HepG2 (cell line): Measurements from ENCODE around the gene FAM131A. TPM values are rescaled to one million over a fixed set of nuclear protein-coding genes. Genes with fewer than 3 reads are reported as not detected.

Experiments used
- ADNP ChIP-seq: sonication (generic); formaldehyde crosslinking; IDR thresholded peaks from 2 replicates; pipeline ENCODE4 v1.4.0; 2020; ENCODE audit warnings: missing genetic modification reagents
- CC2D1A ChIP-seq: sonication (generic); formaldehyde crosslinking; IDR thresholded peaks from 2 replicates; pipeline ENCODE4 v1.8.1; 2023; ENCODE audit warnings: mild to moderate bottlenecking, missing genetic modification reagents
- GABPA ChIP-seq, 2 experiments: IDR thresholded peaks; 2 replicates each; pipeline ENCODE4 v1.6.1; 2011 to 2016; ENCODE audit warnings: low read depth in 2 of 2, low read length in 1 of 2, missing biosample characterization in 1 of 2, missing genetic modification characterization in 1 of 2
- MTF2 ChIP-seq: sonication (generic); formaldehyde crosslinking; IDR thresholded peaks from 2 replicates; pipeline ENCODE4 v1.5.0; 2020; ENCODE audit warnings: missing genetic modification reagents, borderline replicate concordance
- MYNN ChIP-seq: sonication (generic); formaldehyde crosslinking; IDR thresholded peaks from 2 replicates; pipeline ENCODE4 v1.4.0; 2020; ENCODE audit warnings: mild to moderate bottlenecking, low read depth, missing genetic modification reagents
- NR3C1 ChIP-seq: sonication (generic); formaldehyde crosslinking; IDR thresholded peaks from 2 replicates; pipeline ENCODE4 v1.4.0; 2020; ENCODE audit warnings: missing genetic modification reagents
- PITX1 ChIP-seq: sonication (generic); formaldehyde crosslinking; IDR thresholded peaks from 2 replicates; pipeline ENCODE4 v1.5.1; 2020; ENCODE audit warnings: mild to moderate bottlenecking, missing genetic modification reagents
- PTBP1 ChIP-seq: fragments of 200-400 bp; formaldehyde crosslinking; IDR thresholded peaks from 2 replicates; pipeline ENCODE4 v1.6.1; 2018; ENCODE audit warnings: low read length, low read depth; ENCODE audit not compliant: poor library complexity, severe bottlenecking
- TCF7 ChIP-seq: sonication (generic); IDR thresholded peaks from 2 replicates; pipeline ENCODE4 v1.6.1; 2016; ENCODE audit warnings: antibody characterized with exemption, low read depth
- TOE1 ChIP-seq: sonication (generic); formaldehyde crosslinking; IDR thresholded peaks from 2 replicates; pipeline ENCODE4 v1.4.0; 2020; ENCODE audit warnings: mild to moderate bottlenecking, missing genetic modification reagents
- ZFP82 ChIP-seq: sonication (generic); formaldehyde crosslinking; IDR thresholded peaks from 2 replicates; pipeline ENCODE4 v1.5.1; 2020; ENCODE audit warnings: mild to moderate bottlenecking, missing genetic modification reagents, borderline replicate concordance
- ZNF460 ChIP-seq: sonication (generic); formaldehyde crosslinking; IDR thresholded peaks from 2 replicates; pipeline ENCODE4 v1.5.1; 2020; ENCODE audit warnings: missing genetic modification reagents, mild to moderate bottlenecking, borderline replicate concordance
- ZNF703 ChIP-seq: sonication (generic); formaldehyde crosslinking; IDR thresholded peaks from 2 replicates; pipeline ENCODE4 v1.5.1; 2020; ENCODE audit warnings: missing genetic modification reagents, mild to moderate bottlenecking, moderate library complexity, borderline replicate concordance
- ZSCAN12 ChIP-seq: sonication (generic); formaldehyde crosslinking; IDR thresholded peaks from 2 replicates; pipeline ENCODE4 v1.9.0; 2021; ENCODE audit warnings: mild to moderate bottlenecking, missing genetic modification reagents
- polyA plus RNA-seq, 8 experiments: library from polyadenylated mRNA; depleted of rRNA in 3 of 8; stranded (reverse) in 7 of 8; unstranded in 1 of 8; fragments of >200 nt; fragmentation: Illumina TruSeq in 4 of 8; extraction: Trizol in 4 of 8; gene quantifications; 2 replicates each; pipeline versions ENCODE4 v1.2.1 to v1.2.3, GENCODE V29; 2011 to 2016; ENCODE audit warnings: low read depth in 4 of 8, missing spikeins in 1 of 8, mixed read lengths in 1 of 8; ENCODE audit not compliant: insufficient read depth in 1 of 8
- total RNA-seq, 5 experiments: library from RNA; depleted of rRNA; stranded (reverse); fragments of >200 nt; fragmentation: Illumina TruSeq; extraction: Trizol; gene quantifications; 2 replicates each; pipeline ENCODE4 v1.2.3, GENCODE V29; 2016; ENCODE audit warnings: low read depth in 1 of 5
- TF ChIP-seq, protein P1 (sequence below): sonication (generic); formaldehyde crosslinking; IDR thresholded peaks from 2 replicates; pipeline ENCODE4 v1.5.1; 2020; ENCODE audit warnings: mild to moderate bottlenecking, missing genetic modification reagents, moderate library complexity
- TF ChIP-seq, protein P2 (sequence below): sonication (generic); formaldehyde crosslinking; IDR thresholded peaks from 2 replicates; pipeline ENCODE4 v1.5.0; 2020; ENCODE audit warnings: missing genetic modification reagents, mild to moderate bottlenecking, borderline replicate concordance
- TF ChIP-seq, protein P3 (sequence below): sonication (generic); formaldehyde crosslinking; IDR thresholded peaks from 2 replicates; pipeline ENCODE4 v1.8.1; 2023; ENCODE audit warnings: mild to moderate bottlenecking, missing genetic modification reagents
- TF ChIP-seq, protein P4 (sequence below): sonication (generic); formaldehyde crosslinking; IDR thresholded peaks from 2 replicates; pipeline ENCODE4 v1.8.0; 2022; ENCODE audit warnings: missing genetic modification reagents, mild to moderate bottlenecking, inconsistent platforms, borderline replicate concordance
- TF ChIP-seq, protein P5 (sequence below): sonication (generic); formaldehyde crosslinking; IDR thresholded peaks from 2 replicates; pipeline ENCODE4 v1.4.0; 2020; ENCODE audit warnings: missing genetic modification reagents, borderline replicate concordance

The FAM131A gene
- total and polyA plus RNA-seq, 2 of the 13 experiments (the other 11 are each of a cell fraction or from before 2014, with no cell fraction given) = 9.2 to 9.3 TPM

DNA sequence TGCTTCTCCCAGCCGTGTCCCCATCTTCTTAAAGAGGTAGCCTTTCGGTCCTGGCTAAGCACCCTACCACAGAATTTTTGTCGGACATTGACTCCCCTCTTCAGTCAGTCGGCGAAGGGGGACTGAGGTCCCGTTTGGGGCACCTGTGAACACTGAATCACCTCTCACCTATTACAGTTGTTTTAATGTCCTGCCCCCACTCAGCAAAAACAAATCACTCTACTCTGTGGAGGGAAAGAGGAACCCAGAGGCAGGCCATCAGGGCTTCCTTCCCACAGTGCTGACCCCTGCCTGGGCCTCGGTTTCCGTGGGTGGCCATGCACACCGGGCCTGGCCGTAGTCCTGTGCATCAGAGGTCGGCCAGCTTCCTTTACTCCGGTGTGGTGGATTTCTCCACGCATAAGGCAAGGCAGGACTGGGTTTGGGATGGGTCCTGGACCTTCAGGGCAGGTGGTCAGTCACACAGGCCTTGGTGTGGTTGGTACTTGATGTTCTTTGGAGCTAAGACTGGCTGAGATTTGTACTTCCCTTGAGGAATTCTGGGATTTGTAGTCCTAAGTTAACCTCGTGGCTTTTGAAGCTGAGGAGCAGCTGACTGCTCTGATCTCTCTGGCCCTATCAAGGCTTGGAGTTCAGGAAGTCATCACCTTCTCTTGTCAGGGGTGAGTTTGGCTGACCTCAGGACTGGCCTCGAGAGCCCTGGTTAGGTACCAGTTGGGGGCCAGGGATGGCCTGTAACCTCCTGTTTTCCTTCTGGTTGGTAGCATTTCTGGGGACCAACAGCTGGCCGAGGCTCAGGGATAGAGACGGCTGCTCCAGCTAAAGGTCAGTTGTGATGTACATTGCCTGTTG, 627 bp upstream of the FAM131A start (continued):
- TF ChIP-seq TOE1 (no peak), TCF7 (no peak), ZNF460 (CRISPR knock-in tag) (no peak), PITX1 (CRISPR knock-in tag) (0 out of 2 replicates have a peak, but pooled peaks have one; percentile 5), NR3C1 (no peak), CC2D1A (CRISPR knock-in tag) (no peak), PTBP1 (no peak), ZNF703 (CRISPR knock-in tag) (no peak), ADNP (CRISPR knock-in tag) (no peak), MTF2 (CRISPR knock-in tag) (no peak), MYNN (CRISPR knock-in tag) (no peak), ZFP82 (CRISPR knock-in tag) (0 out of 2 replicates have a peak, but pooled peaks have one; percentile 27), ZSCAN12 (CRISPR knock-in tag) (no peak), GABPA (IDR thresholded peaks at IDR 0.05; ENCODE audit: low read depth, low read length) (no peak), GABPA (CRISPR knock-in tag; IDR thresholded peaks at IDR 0.05; ENCODE audit: low read depth) (peak; percentile 82)
- TF ChIP-seq, protein P1, sequence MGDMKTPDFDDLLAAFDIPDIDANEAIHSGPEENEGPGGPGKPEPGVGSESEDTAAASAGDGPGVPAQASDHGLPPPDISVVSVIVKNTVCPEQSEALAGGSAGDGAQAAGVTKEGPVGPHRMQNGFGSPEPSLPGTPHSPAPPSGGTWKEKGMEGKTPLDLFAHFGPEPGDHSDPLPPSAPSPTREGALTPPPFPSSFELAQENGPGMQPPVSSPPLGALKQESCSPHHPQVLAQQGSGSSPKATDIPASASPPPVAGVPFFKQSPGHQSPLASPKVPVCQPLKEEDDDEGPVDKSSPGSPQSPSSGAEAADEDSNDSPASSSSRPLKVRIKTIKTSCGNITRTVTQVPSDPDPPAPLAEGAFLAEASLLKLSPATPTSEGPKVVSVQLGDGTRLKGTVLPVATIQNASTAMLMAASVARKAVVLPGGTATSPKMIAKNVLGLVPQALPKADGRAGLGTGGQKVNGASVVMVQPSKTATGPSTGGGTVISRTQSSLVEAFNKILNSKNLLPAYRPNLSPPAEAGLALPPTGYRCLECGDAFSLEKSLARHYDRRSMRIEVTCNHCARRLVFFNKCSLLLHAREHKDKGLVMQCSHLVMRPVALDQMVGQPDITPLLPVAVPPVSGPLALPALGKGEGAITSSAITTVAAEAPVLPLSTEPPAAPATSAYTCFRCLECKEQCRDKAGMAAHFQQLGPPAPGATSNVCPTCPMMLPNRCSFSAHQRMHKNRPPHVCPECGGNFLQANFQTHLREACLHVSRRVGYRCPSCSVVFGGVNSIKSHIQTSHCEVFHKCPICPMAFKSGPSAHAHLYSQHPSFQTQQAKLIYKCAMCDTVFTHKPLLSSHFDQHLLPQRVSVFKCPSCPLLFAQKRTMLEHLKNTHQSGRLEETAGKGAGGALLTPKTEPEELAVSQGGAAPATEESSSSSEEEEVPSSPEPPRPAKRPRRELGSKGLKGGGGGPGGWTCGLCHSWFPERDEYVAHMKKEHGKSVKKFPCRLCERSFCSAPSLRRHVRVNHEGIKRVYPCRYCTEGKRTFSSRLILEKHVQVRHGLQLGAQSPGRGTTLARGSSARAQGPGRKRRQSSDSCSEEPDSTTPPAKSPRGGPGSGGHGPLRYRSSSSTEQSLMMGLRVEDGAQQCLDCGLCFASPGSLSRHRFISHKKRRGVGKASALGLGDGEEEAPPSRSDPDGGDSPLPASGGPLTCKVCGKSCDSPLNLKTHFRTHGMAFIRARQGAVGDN (CRISPR knock-in tag) = peak; percentile 66
- TF ChIP-seq, protein P2, sequence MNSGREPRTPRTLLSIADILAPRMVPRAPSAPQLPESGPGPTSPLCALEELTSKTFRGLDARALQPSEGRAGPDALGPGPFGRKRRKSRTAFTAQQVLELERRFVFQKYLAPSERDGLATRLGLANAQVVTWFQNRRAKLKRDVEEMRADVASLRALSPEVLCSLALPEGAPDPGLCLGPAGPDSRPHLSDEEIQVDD (CRISPR knock-in tag) = no peak
- TF ChIP-seq, protein P3, sequence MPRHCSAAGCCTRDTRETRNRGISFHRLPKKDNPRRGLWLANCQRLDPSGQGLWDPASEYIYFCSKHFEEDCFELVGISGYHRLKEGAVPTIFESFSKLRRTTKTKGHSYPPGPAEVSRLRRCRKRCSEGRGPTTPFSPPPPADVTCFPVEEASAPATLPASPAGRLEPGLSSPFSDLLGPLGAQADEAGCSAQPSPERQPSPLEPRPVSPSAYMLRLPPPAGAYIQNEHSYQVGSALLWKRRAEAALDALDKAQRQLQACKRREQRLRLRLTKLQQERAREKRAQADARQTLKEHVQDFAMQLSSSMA (CRISPR knock-in tag) = no peak
- TF ChIP-seq, protein P4, sequence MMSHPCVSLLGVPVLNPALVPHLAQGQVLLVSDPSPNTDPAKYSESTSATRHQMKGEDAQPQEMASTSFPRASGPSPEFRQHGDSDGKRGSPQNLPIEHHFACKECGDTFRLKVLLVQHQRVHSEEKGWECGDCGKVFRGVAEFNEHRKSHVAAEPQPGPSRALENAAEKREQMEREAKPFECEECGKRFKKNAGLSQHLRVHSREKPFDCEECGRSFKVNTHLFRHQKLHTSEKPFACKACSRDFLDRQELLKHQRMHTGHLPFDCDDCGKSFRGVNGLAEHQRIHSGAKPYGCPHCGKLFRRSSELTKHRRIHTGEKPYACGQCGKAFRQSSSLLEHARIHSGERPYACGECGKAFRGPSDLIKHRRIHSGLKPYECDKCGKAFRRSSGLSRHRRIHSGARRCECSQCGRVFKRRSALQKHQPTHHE (CRISPR knock-in tag) = 0 out of 2 replicates have a peak, but pooled peaks have one; percentile 15
- TF ChIP-seq, protein P5, sequence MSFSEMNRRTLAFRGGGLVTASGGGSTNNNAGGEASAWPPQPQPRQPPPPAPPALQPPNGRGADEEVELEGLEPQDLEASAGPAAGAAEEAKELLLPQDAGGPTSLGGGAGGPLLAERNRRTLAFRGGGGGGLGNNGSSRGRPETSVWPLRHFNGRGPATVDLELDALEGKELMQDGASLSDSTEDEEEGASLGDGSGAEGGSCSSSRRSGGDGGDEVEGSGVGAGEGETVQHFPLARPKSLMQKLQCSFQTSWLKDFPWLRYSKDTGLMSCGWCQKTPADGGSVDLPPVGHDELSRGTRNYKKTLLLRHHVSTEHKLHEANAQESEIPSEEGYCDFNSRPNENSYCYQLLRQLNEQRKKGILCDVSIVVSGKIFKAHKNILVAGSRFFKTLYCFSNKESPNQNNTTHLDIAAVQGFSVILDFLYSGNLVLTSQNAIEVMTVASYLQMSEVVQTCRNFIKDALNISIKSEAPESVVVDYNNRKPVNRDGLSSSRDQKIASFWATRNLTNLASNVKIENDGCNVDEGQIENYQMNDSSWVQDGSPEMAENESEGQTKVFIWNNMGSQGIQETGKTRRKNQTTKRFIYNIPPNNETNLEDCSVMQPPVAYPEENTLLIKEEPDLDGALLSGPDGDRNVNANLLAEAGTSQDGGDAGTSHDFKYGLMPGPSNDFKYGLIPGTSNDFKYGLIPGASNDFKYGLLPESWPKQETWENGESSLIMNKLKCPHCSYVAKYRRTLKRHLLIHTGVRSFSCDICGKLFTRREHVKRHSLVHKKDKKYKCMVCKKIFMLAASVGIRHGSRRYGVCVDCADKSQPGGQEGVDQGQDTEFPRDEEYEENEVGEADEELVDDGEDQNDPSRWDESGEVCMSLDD (CRISPR knock-in tag) = no peak
